ENCODE results near the gene LRRC23. TPM values are rescaled to one million over a fixed set of nuclear protein-coding genes. Genes with fewer than 3 reads are reported as not detected.

The LRRC23 gene
- total and polyA plus RNA-seq, 2 of the 13 experiments (the other 11 are each of a cell fraction or from before 2014, with no cell fraction given) = 6.0 to 7.8 TPM

DNA sequence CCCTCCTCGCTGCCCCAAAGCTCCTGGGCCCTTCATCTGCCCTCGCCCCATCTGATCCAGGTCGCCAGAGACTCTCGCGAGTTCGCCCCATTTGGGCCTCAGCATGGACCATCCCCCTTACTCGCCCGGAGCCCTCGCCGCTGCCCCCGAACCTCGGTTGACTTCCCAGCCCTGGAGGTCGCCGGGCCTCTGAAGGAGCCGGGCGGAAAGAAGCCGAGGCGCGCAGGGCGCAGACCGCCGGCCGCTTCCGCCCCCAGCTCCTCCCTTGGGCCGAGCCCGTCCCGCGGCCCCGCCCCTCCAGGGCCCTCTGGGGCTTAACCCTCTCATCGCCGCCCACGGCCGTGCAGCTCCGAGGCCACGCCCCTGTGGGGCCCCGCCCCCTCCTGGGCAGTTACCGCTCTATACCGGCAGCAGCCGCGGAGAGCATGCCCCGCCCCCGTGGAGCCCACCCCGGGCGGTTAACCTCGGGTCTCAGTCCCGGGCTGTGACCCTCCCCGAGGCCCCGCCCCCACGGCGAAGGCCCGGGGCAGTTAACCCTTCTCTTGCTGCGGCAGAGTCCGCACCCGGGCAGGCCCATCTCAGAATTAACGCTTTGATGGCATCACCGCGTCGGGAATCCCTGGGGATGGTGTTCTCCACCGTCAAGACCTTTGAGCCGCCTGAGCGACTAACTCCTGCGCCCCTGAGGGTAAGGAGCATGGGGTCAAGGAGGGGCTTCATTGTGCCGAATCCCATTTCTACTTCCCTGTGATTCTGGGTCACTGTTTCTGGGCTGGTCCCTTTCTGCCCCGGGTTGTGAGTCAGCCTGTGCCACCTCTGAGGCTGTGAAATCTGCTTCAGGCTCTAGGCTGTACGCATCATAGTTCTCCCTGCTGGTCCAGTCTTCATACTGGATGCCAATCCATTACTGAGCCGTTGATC, 31.3 kb upstream of the LRRC23 start, which contains the start of gene SPSB2 (continued):
- TF ChIP-seq, protein P1, sequence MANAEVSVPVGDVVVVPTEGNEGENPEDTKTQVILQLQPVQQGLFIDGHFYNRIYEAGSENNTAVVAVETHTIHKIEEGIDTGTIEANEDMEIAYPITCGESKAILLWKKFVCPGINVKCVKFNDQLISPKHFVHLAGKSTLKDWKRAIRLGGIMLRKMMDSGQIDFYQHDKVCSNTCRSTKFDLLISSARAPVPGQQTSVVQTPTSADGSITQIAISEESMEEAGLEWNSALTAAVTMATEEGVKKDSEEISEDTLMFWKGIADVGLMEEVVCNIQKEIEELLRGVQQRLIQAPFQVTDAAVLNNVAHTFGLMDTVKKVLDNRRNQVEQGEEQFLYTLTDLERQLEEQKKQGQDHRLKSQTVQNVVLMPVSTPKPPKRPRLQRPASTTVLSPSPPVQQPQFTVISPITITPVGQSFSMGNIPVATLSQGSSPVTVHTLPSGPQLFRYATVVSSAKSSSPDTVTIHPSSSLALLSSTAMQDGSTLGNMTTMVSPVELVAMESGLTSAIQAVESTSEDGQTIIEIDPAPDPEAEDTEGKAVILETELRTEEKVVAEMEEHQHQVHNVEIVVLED (CRISPR knock-in tag; IDR thresholded peaks at IDR 0.05; ENCODE audit: borderline replicate concordance) = peak; percentile 63; the same call in 1 of the 2 replicates
- TF ChIP-seq SNAPC4 (CRISPR knock-in tag; IDR thresholded peaks at IDR 0.05) (0 out of 2 replicates have a peak, but pooled peaks have one; percentile 7), NFKBIZ (CRISPR knock-in tag; IDR thresholded peaks at IDR 0.05) (peak; percentile 37; the same call in 1 of the 2 replicates), ZBTB7A (CRISPR knock-in tag; IDR thresholded peaks at IDR 0.05) (peak; percentile 21; the same call in 1 of the 2 replicates), ZNF660 (CRISPR knock-in tag; IDR thresholded peaks at IDR 0.05; ENCODE audit: borderline replicate concordance, low read depth) (no peak), IKZF5 (CRISPR knock-in tag; IDR thresholded peaks at IDR 0.05) (peak; percentile 61; the same call in 1 of the 2 replicates), ZFP1 (CRISPR knock-in tag; IDR thresholded peaks at IDR 0.05) (no peak), SMAD3 (CRISPR knock-in tag; IDR thresholded peaks at IDR 0.05) (no peak)
- TF ChIP-seq, protein P2, sequence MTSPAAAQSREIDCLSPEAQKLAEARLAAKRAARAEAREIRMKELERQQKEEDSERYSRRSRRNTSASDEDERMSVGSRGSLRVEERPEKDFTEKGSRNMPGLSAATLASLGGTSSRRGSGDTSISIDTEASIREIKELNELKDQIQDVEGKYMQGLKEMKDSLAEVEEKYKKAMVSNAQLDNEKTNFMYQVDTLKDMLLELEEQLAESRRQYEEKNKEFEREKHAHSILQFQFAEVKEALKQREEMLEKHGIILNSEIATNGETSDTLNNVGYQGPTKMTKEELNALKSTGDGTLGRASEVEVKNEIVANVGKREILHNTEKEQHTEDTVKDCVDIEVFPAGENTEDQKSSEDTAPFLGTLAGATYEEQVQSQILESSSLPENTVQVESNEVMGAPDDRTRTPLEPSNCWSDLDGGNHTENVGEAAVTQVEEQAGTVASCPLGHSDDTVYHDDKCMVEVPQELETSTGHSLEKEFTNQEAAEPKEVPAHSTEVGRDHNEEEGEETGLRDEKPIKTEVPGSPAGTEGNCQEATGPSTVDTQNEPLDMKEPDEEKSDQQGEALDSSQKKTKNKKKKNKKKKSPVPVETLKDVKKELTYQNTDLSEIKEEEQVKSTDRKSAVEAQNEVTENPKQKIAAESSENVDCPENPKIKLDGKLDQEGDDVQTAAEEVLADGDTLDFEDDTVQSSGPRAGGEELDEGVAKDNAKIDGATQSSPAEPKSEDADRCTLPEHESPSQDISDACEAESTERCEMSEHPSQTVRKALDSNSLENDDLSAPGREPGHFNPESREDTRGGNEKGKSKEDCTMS (CRISPR knock-in tag; conservative IDR thresholded peaks at IDR 0.05) = no peak
- TF ChIP-seq, protein P3, sequence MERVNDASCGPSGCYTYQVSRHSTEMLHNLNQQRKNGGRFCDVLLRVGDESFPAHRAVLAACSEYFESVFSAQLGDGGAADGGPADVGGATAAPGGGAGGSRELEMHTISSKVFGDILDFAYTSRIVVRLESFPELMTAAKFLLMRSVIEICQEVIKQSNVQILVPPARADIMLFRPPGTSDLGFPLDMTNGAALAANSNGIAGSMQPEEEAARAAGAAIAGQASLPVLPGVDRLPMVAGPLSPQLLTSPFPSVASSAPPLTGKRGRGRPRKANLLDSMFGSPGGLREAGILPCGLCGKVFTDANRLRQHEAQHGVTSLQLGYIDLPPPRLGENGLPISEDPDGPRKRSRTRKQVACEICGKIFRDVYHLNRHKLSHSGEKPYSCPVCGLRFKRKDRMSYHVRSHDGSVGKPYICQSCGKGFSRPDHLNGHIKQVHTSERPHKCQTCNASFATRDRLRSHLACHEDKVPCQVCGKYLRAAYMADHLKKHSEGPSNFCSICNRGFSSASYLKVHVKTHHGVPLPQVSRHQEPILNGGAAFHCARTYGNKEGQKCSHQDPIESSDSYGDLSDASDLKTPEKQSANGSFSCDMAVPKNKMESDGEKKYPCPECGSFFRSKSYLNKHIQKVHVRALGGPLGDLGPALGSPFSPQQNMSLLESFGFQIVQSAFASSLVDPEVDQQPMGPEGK (CRISPR knock-in tag; IDR thresholded peaks at IDR 0.05) = peak; percentile 87
